Esophagus muscularis mucosa (tissue), 3 donors: ENCODE data around the gene TP53INP2.

Experiments used
- CTCF ChIP-seq, 3 experiments: fragments of 200-600 bp in 2 of 3; fragments of 450-650 bp in 1 of 3; sonication (generic) in 2 of 3; IDR thresholded peaks; one replicate each; pipeline ENCODE4 v1.5.1; 2017 to 2019; ENCODE audit warnings: antibody characterized with exemption in 3 of 3, mild to moderate bottlenecking in 2 of 3, moderate library complexity in 1 of 3
- POLR2A ChIP-seq: fragments of 450-650 bp; IDR thresholded peaks from one replicate; pipeline ENCODE4 v1.6.1; 2017; ENCODE audit warnings: antibody characterized with exemption, moderate library complexity, mild to moderate bottlenecking, low read depth
- POLR2AphosphoS5 ChIP-seq, 2 donors: sonication (generic); formaldehyde crosslinking; IDR thresholded peaks; one replicate each; pipeline ENCODE4 v1.6.1; 2017; ENCODE audit warnings: antibody characterized with exemption in 2 of 2

- no peak for TF ChIP-seq CTCF (IDR thresholded peaks at IDR 0.05)
- TF ChIP-seq POLR2AphosphoS5 (IDR thresholded peaks at IDR 0.05) = no peak
- no peak for TF ChIP-seq POLR2A
Measured at GRCh38 chr20:34743039-34743438, 38.9 kb downstream of the TP53INP2 start.
